GM21360 (cell line): ENCODE results near the gene ALDH1A3.

Source experiments
- ATAC-seq: cut with Tn5 transposase; IDR thresholded peaks from one replicate; pipeline ENCODE4 v1.9.1; 2021; ENCODE audit warnings: mild to moderate bottlenecking, moderate library complexity; ENCODE audit not compliant: unreplicated experiment

Gene ALDH1A3

GRCh38 chr15:100858294-100858693 lies 21.3 kb upstream of the ALDH1A3 start:
- ATAC-seq: no peak

- ATAC-seq: no peak
Measured at GRCh38 chr15:100859970-100860828, 19.4 kb upstream of the ALDH1A3 start.

GRCh38 chr15:100860829-100861510 lies 18.7 kb upstream of the ALDH1A3 start:
- no peak for ATAC-seq

- ATAC-seq: no peak
Measured at GRCh38 chr15:100861511-100861991, 18.1 kb upstream of the ALDH1A3 start.

- ATAC-seq: no peak
Measured at GRCh38 chr15:100862162-100862561, 17.5 kb upstream of the ALDH1A3 start.

GRCh38 chr15:100863075-100863795 lies 16.4 kb upstream of the ALDH1A3 start:
- ATAC-seq: no peak

- no peak for ATAC-seq
Measured at GRCh38 chr15:100863796-100864267, 15.8 kb upstream of the ALDH1A3 start.

- no peak for ATAC-seq
Measured at GRCh38 chr15:100866386-100867330, 13.0 kb upstream of the ALDH1A3 start.

GRCh38 chr15:100867433-100867832 lies 12.2 kb upstream of the ALDH1A3 start:
- ATAC-seq: no peak

- ATAC-seq: no peak
Measured at GRCh38 chr15:100869151-100869999, 10.3 kb upstream of the ALDH1A3 start.

- no peak for ATAC-seq
Measured at GRCh38 chr15:100873029-100873677, 6.5 kb upstream of the ALDH1A3 start.

GRCh38 chr15:100875495-100875894 lies 4.1 kb upstream of the ALDH1A3 start:
- no peak for ATAC-seq

GRCh38 chr15:100875976-100876375 lies 3.7 kb upstream of the ALDH1A3 start:
- ATAC-seq: no peak

- no peak for ATAC-seq
Measured at GRCh38 chr15:100877551-100877950, 2.1 kb upstream of the ALDH1A3 start.

- no peak for ATAC-seq
Measured at GRCh38 chr15:100878130-100878529, 1.5 kb upstream of the ALDH1A3 start.

GRCh38 chr15:100878648-100879047 lies 983 bp upstream of the ALDH1A3 start:
- no peak for ATAC-seq

GRCh38 chr15:100879061-100879463 lies 569 bp upstream of the ALDH1A3 start:
- ATAC-seq: peak; percentile 37

- ATAC-seq: no peak
Measured at GRCh38 chr15:100880139-100880896, 687 bp downstream of the ALDH1A3 start.
